GM18511 (cell line): ENCODE data around the gene NCAPD2.
"Not testable (repeated sequence)": the region's sequence is repeated elsewhere in the genome, so short reads cannot be mapped to it uniquely, and the experiment has no call there.

ENCODE experiments used
- ATAC-seq: cut with Tn5 transposase; IDR thresholded peaks from one replicate; pipeline ENCODE4 v1.9.1; 2021; ENCODE audit warnings: mild to moderate bottlenecking, moderate library complexity; ENCODE audit not compliant: unreplicated experiment

NCAPD2 gene

DNA sequence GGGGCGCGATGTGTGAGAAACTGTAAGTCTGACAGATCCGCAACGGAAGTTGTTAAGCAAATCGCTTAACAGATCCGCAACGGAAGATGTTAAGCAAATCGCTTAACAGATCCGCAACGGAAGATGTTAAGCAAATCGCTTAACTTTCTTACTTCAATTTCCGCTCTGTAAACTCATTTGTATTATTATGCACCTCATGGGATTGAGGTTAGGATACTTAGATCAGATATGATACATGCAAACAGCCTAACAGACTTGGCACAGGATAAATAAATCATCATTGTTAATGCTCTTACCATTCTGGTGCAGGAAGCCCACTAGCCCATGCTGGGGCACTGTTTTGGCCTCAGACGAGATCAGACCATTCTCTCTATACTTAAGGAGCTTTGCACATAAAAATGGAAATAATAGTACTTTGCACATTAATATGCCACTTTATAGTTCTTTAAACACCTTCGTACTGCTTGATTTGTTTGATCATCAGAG is 399 bp downstream of the NCAPD2 start:
- ATAC-seq: no peak

DNA sequence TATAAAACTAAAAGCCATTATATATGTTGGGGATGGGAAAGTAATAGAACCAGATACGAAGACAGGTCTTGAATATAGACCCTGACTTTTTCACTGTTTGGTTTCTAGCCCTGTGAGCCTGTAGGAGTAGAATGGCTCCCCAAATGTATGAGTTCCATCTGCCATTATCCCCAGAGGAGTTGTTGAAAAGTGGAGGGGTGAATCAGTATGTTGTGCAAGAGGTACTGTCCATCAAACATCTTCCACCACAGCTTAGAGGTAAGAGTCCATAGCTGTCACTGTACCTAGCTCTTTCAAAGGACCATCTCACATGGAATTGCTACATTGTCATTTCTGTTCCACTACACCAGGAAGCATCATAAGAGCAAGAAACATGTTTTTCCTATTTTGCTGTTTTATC is 1.1 kb downstream of the NCAPD2 start:
- ATAC-seq: no peak

GRCh38 chr12:6497291-6497690 is 3.4 kb downstream of the NCAPD2 start:
- ATAC-seq: not testable (repeated sequence)

- no peak for ATAC-seq
These were observed 6.6 kb downstream of the NCAPD2 start for GRCh38 chr12:6500466-6500865.

GRCh38 chr12:6507102-6507998 is 13.4 kb downstream of the NCAPD2 start:
- no peak for ATAC-seq

GRCh38 chr12:6508087-6508486 is 14.2 kb downstream of the NCAPD2 start:
- ATAC-seq: no peak

DNA sequence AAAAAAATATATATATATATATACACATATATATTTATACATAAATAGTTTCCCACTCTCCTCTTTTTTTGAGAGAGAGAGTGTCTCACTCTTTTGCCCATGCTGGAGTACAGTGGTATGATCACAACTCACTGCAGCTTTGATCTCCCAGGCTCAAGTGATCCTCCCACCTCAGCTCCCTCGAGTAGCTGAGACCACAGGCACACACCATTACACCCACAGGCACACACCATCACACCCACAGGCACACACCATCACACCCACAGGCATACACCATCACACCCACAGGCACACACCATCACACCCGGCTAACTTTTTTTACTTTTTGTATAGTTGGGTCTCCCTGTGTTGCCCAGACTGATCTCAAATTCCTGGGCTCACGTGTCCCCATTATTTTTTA is 26.3 kb downstream of the NCAPD2 start:
- no peak for ATAC-seq

DNA sequence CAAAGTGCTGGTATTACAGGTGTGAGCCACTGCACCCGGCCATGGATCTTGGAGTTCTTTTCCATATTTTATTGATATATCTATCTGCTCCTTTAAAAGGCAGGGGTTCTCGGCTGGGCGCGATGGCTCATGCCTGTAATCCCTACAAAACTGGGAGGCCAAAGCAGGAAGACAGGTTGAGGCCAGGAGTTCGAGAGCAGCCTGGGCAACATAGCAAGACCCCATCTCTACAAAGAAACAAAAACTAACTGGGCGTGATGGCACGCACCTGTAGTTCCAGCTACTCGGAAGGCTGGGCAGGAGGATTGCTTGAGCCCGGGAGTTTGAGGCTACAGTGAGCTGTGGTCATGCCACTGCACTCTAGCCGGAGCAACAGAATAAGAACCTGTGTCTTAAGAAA is 28.3 kb downstream of the NCAPD2 start:
- no peak for ATAC-seq

- no peak for ATAC-seq
These were observed 29.8 kb downstream of the NCAPD2 start for GRCh38 chr12:6523708-6524107.

- ATAC-seq: no peak
These were observed 30.7 kb downstream of the NCAPD2 start for GRCh38 chr12:6524648-6525047.

DNA sequence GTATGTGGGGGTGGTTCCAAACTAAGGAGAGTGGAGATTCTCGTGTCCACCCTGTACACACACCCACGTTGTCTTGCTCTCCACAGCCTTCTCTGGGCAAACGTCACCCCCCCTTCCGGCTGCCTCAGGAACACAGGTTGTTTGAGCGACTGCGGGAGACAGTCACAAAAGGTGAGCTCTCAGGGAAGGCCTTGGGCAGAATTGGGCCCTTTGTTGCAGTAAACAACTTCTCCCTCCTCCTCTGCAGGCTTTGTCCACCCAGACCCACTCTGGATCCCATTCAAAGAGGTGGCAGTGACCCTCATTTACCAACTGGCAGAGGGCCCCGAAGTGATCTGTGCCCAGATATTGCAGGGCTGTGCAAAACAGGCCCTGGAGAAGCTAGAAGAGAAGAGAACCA is 32.3 kb downstream of the NCAPD2 start:
- no peak for ATAC-seq

DNA sequence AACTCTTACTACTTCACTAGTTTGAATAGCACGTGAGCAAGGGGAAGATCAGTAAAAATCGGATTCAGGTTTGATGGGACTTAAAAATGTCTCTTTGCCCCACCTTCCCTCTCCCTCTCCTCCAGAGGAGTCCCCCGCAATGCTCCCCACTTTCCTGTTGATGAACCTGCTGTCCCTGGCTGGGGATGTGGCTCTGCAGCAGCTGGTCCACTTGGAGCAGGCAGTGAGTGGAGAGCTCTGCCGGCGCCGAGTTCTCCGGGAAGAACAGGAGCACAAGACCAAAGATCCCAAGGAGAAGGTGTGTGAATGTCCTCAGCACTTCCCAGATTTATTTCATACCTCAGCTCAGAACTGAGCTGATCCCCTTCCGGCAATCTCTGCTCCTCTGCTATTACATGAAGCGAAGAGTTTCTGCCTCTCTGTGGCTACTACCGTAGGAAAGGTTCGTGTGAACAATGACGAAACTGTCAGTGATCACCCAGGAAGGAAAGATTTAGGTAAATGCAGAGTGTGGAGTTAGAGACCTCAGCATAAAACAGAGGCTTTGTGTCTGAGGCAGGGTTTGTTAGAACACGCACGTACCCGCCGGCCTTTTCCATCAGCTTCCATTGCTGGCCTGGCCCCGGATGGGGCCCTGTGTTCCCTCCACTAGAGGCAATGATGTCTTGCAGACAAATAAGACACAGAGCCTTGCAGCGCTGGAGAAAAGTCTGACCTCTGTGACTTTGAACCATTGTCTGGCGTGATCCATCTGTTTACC is 33.0 kb downstream of the NCAPD2 start:
- ATAC-seq: no peak

- ATAC-seq: no peak
These were observed 33.8 kb downstream of the NCAPD2 start for GRCh38 chr12:6527711-6528110.

GRCh38 chr12:6528539-6529235 is 34.8 kb downstream of the NCAPD2 start:
- no peak for ATAC-seq

- ATAC-seq: no peak
These were observed 35.4 kb downstream of the NCAPD2 start for GRCh38 chr12:6529291-6529737.

- ATAC-seq: no peak
These were observed 36.8 kb downstream of the NCAPD2 start for GRCh38 chr12:6530576-6531260.

DNA sequence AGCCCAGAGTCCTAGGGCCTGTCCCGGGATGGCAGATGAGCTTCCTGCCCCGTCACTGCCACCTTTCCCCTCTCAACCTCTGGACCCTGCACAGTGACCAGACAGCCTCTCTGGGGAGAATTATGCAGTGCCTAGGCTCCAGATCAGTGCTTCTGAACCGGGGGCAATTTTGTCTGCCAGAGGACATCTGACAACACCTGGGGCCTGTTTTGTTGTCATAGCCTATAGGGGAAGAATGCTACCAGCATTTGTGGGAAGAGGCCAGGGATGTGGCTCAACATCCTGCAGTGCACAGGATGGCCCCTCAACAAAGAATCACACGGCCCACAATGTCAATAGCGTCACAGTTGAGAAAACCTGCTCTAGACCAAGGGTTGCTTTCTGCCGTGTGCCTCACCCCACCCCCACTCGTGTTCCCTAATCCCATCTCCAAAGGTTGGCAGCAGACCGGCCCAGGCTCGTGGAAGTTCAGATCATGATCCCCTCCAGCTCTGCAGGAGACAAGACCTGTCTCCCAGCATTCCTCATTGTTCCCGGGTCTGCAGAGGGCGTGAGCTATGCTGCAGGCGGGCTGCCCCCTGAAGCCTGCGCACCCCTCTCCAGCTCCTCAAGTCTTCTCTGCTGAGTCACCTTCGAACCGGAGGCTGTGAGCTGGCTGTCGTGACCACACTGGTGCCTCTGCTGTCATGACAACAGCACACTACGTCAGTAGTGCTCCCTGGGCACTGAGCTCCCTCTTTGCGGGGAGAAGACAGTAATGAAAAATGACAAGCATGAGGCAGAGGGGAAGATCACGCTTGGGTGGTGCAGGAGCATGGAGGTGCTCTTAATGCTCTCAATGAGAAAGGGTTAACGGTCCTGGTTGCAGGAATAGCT is 38.4 kb downstream of the NCAPD2 start:
- ATAC-seq: no peak

DNA sequence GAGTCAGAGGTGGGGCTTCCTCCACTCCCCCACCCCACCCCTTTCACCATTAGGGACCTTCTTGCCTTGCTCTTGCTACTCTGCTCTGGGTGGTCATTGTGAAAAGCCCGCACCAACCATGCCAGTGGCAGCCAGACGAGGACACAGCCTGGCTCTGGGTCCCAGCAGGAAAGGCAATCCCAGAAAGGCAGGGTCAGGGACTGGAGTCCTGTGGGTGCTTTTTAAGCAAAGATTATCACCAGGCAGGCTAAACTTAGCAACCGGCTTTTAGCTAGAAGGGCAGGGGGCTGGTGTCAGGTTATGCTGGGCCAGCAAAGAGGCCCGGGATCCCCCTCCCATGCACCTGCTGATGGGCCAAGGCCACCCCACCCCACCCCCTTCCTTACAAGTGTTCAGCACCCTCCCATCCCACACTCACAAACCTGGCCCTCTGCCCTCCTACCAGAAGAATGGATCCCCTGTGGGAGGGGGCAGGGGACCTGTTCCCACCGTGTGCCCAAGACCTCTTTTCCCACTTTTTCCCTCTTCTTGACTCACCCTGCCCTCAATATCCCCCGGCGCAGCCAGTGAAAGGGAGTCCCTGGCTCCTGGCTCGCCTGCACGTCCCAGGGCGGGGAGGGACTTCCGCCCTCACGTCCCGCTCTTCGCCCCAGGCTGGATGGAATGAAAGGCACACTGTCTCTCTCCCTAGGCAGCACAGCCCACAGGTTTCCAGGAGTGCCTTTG is 39.2 kb downstream of the NCAPD2 start:
- peak; percentile 19 for ATAC-seq

DNA sequence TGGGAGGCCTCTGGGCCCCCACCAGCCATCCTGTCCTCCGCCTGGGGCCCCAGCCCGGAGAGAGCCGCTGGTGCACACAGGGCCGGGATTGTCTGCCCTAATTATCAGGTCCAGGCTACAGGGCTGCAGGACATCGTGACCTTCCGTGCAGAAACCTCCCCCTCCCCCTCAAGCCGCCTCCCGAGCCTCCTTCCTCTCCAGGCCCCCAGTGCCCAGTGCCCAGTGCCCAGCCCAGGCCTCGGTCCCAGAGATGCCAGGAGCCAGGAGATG is 39.7 kb downstream of the NCAPD2 start:
- ATAC-seq: peak; percentile 20
